SK-N-SH treated with all-trans-retinoic acid at 6 μM for 48 hours (cell line): ENCODE results near the gene APOL6.

ENCODE experiments used
- ATAC-seq: fragments of 200-7000 bp; cut with Tn5 transposase; 3 replicates; pipeline ENCODE4 v1.9.1; 2020; ENCODE audit warnings: mild to moderate bottlenecking, moderate library complexity
- ARNTL ChIP-seq: fragments of 450-650 bp; formaldehyde crosslinking; IDR thresholded peaks from 2 replicates; pipeline ENCODE4 v1.5.0; 2020; ENCODE audit warnings: low read depth, mild to moderate bottlenecking, moderate library complexity, borderline replicate concordance
- BACH2 ChIP-seq: fragments of 250-450 bp; sonication (Bioruptor Pico); IDR thresholded peaks from 2 replicates; pipeline ENCODE4 v1.9.0; 2021; ENCODE audit warnings: mild to moderate bottlenecking, borderline replicate concordance
- ESRRG ChIP-seq: fragments of 250-450 bp; sonication (Bioruptor Pico); IDR thresholded peaks from 2 replicates; pipeline ENCODE4 v1.6.1; 2021; ENCODE audit warnings: mild to moderate bottlenecking
- GLIS3 ChIP-seq: fragments of 250-450 bp; sonication (Bioruptor Pico); IDR thresholded peaks from 2 replicates; pipeline ENCODE4 v1.5.0; 2020; ENCODE audit warnings: mild to moderate bottlenecking, moderate library complexity
- PPARA ChIP-seq: fragments of 250-450 bp; sonication (Bioruptor Pico); IDR thresholded peaks from 2 replicates; pipeline ENCODE4 v1.5.0; 2020; ENCODE audit warnings: mild to moderate bottlenecking, borderline replicate concordance
- RARB ChIP-seq: fragments of 250-450 bp; sonication (Bioruptor Pico); IDR thresholded peaks from 2 replicates; pipeline ENCODE4 v1.8.0; 2021; ENCODE audit warnings: mild to moderate bottlenecking, moderate library complexity
- SNAI2 ChIP-seq: fragments of 250-450 bp; sonication (Bioruptor Pico); IDR thresholded peaks from 2 replicates; pipeline ENCODE4 v1.5.0; 2020; ENCODE audit warnings: mild to moderate bottlenecking, moderate library complexity
- TCF4 ChIP-seq: fragments of 250-450 bp; sonication (Bioruptor Pico); IDR thresholded peaks from 2 replicates; pipeline ENCODE4 v1.8.0; 2021; ENCODE audit warnings: mild to moderate bottlenecking, moderate library complexity, borderline replicate concordance
- TOX ChIP-seq: fragments of 250-450 bp; sonication (Bioruptor Pico); IDR thresholded peaks from 2 replicates; pipeline ENCODE4 v1.8.0; 2021; ENCODE audit warnings: mild to moderate bottlenecking, moderate library complexity, borderline replicate concordance
- ZC3H10 ChIP-seq: fragments of 250-450 bp; sonication (Bioruptor Pico); IDR thresholded peaks from 2 replicates; pipeline ENCODE4 v1.5.1; 2021; ENCODE audit warnings: mild to moderate bottlenecking, moderate library complexity
- ZFP3 ChIP-seq: fragments of 250-450 bp; sonication (Bioruptor Pico); IDR thresholded peaks from 2 replicates; pipeline ENCODE4 v1.5.0; 2020; ENCODE audit warnings: mild to moderate bottlenecking, moderate library complexity
- ZNF565 ChIP-seq: fragments of 450-650 bp; formaldehyde crosslinking; conservative IDR thresholded peaks from 2 replicates; pipeline ENCODE4 v1.5.0; 2020; ENCODE audit warnings: low read depth, mild to moderate bottlenecking, moderate library complexity
- ZNF70 ChIP-seq: fragments of 450-650 bp; formaldehyde crosslinking; IDR thresholded peaks from 2 replicates; pipeline ENCODE4 v1.5.0; 2020; ENCODE audit warnings: mild to moderate bottlenecking, moderate library complexity
- ZNF8 ChIP-seq: fragments of 450-650 bp; formaldehyde crosslinking; IDR thresholded peaks from 2 replicates; pipeline ENCODE4 v1.5.0; 2020; ENCODE audit warnings: mild to moderate bottlenecking, moderate library complexity
- TF ChIP-seq, protein P1 (sequence below): fragments of 250-450 bp; sonication (Bioruptor Pico); IDR thresholded peaks from 2 replicates; pipeline ENCODE4 v1.8.0; 2020; ENCODE audit warnings: mild to moderate bottlenecking, moderate library complexity, borderline replicate concordance
- TF ChIP-seq, protein P2 (sequence below): fragments of 250-450 bp; sonication (Bioruptor Pico); IDR thresholded peaks from 2 replicates; pipeline ENCODE4 v1.5.1; 2021; ENCODE audit warnings: mild to moderate bottlenecking, moderate library complexity
- TF ChIP-seq, protein P3 (sequence below): fragments of 250-450 bp; sonication (Bioruptor Pico); IDR thresholded peaks from 2 replicates; pipeline ENCODE4 v1.5.0; 2020; ENCODE audit warnings: mild to moderate bottlenecking, moderate library complexity
- TF ChIP-seq, protein P4 (sequence below): fragments of 250-450 bp; sonication (Bioruptor Pico); IDR thresholded peaks from 2 replicates; pipeline ENCODE4 v1.5.1; 2020; ENCODE audit warnings: low read depth, mild to moderate bottlenecking, moderate library complexity
- TF ChIP-seq, protein P5 (sequence below): fragments of 250-450 bp; sonication (Bioruptor Pico); IDR thresholded peaks from 2 replicates; pipeline ENCODE4 v1.8.0; 2021; ENCODE audit warnings: low read depth, mild to moderate bottlenecking, moderate library complexity, borderline replicate concordance

Gene APOL6

DNA sequence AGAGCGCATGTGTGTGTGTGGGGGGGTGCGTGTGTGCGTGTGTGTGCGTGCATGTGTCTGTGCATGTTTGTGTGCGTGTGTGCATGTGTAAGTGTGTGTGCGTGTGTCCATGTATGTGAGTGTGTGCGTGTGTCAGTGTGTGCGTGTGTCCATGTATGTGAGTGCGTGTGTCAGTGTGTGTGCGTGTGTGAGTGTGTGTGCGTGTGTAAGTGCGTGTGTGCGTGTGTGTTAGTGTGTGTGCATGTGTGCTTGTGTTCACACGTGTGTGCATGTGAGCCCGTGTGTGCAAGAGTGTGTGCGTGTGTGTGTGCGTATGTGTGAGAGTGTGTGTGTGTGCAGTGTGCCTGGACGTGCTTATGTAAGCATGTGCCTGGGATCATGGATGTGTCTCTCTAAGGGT is 14.7 kb upstream of the APOL6 start:
- ATAC-seq = no peak

DNA sequence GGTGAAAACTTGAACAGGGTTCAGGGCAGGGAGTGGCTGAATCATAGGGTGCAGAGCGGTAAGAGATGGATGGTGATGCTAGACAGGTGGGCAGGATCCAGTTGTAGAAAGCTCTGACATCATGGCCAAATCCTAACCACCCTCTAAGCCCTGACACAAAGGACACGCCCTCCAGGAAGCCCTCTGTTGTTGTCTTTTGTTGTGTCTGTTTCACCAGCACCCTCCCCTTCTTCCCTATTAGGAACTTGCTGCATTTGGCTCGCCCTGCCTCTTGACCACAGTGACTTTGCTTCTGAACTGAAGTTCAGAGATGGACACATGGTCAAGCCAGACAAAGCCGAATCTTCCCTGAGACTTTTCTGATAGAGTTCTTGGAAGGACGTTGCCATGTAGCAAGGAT is 14.2 kb upstream of the APOL6 start:
- TF ChIP-seq BACH2 (CRISPR knock-in tag) (no peak), RARB (no peak), SNAI2 (CRISPR knock-in tag) (no peak), ESRRG (CRISPR knock-in tag) (no peak), ZNF565 (no peak), ZC3H10 (CRISPR knock-in tag) (no peak), ZNF70 (CRISPR knock-in tag) (no peak)
- TF ChIP-seq, protein P1, sequence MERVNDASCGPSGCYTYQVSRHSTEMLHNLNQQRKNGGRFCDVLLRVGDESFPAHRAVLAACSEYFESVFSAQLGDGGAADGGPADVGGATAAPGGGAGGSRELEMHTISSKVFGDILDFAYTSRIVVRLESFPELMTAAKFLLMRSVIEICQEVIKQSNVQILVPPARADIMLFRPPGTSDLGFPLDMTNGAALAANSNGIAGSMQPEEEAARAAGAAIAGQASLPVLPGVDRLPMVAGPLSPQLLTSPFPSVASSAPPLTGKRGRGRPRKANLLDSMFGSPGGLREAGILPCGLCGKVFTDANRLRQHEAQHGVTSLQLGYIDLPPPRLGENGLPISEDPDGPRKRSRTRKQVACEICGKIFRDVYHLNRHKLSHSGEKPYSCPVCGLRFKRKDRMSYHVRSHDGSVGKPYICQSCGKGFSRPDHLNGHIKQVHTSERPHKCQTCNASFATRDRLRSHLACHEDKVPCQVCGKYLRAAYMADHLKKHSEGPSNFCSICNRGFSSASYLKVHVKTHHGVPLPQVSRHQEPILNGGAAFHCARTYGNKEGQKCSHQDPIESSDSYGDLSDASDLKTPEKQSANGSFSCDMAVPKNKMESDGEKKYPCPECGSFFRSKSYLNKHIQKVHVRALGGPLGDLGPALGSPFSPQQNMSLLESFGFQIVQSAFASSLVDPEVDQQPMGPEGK (CRISPR knock-in tag) = no peak
- TF ChIP-seq, protein P2, sequence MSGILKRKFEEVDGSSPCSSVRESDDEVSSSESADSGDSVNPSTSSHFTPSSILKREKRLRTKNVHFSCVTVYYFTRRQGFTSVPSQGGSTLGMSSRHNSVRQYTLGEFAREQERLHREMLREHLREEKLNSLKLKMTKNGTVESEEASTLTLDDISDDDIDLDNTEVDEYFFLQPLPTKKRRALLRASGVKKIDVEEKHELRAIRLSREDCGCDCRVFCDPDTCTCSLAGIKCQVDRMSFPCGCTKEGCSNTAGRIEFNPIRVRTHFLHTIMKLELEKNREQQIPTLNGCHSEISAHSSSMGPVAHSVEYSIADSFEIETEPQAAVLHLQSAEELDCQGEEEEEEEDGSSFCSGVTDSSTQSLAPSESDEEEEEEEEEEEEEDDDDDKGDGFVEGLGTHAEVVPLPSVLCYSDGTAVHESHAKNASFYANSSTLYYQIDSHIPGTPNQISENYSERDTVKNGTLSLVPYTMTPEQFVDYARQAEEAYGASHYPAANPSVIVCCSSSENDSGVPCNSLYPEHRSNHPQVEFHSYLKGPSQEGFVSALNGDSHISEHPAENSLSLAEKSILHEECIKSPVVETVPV (CRISPR knock-in tag) = no peak
- ATAC-seq = no peak

More for the DNA sequence above, 14.7 kb upstream of the APOL6 start:
- no peak for TF ChIP-seq RARB
- TF ChIP-seq TCF4 (CRISPR knock-in tag) = no peak
- TF ChIP-seq, protein P1 (CRISPR knock-in tag) = no peak
- no peak for TF ChIP-seq ARNTL (CRISPR knock-in tag)
- TF ChIP-seq BACH2 (CRISPR knock-in tag) = no peak
- TF ChIP-seq ZC3H10 (CRISPR knock-in tag) = no peak
- TF ChIP-seq, protein P3, sequence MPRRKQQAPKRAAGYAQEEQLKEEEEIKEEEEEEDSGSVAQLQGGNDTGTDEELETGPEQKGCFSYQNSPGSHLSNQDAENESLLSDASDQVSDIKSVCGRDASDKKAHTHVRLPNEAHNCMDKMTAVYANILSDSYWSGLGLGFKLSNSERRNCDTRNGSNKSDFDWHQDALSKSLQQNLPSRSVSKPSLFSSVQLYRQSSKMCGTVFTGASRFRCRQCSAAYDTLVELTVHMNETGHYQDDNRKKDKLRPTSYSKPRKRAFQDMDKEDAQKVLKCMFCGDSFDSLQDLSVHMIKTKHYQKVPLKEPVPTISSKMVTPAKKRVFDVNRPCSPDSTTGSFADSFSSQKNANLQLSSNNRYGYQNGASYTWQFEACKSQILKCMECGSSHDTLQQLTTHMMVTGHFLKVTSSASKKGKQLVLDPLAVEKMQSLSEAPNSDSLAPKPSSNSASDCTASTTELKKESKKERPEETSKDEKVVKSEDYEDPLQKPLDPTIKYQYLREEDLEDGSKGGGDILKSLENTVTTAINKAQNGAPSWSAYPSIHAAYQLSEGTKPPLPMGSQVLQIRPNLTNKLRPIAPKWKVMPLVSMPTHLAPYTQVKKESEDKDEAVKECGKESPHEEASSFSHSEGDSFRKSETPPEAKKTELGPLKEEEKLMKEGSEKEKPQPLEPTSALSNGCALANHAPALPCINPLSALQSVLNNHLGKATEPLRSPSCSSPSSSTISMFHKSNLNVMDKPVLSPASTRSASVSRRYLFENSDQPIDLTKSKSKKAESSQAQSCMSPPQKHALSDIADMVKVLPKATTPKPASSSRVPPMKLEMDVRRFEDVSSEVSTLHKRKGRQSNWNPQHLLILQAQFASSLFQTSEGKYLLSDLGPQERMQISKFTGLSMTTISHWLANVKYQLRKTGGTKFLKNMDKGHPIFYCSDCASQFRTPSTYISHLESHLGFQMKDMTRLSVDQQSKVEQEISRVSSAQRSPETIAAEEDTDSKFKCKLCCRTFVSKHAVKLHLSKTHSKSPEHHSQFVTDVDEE (CRISPR knock-in tag) = no peak
- no peak for TF ChIP-seq PPARA (CRISPR knock-in tag)
- TF ChIP-seq ZNF565 = no peak
- no peak for TF ChIP-seq ZFP3 (CRISPR knock-in tag)
- TF ChIP-seq TOX (CRISPR knock-in tag) = no peak
- TF ChIP-seq, protein P4, sequence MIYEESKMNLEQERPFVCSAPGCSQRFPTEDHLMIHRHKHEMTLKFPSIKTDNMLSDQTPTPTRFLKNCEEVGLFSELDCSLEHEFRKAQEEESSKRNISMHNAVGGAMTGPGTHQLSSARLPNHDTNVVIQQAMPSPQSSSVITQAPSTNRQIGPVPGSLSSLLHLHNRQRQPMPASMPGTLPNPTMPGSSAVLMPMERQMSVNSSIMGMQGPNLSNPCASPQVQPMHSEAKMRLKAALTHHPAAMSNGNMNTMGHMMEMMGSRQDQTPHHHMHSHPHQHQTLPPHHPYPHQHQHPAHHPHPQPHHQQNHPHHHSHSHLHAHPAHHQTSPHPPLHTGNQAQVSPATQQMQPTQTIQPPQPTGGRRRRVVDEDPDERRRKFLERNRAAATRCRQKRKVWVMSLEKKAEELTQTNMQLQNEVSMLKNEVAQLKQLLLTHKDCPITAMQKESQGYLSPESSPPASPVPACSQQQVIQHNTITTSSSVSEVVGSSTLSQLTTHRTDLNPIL (CRISPR knock-in tag) = no peak
- TF ChIP-seq, protein P5, sequence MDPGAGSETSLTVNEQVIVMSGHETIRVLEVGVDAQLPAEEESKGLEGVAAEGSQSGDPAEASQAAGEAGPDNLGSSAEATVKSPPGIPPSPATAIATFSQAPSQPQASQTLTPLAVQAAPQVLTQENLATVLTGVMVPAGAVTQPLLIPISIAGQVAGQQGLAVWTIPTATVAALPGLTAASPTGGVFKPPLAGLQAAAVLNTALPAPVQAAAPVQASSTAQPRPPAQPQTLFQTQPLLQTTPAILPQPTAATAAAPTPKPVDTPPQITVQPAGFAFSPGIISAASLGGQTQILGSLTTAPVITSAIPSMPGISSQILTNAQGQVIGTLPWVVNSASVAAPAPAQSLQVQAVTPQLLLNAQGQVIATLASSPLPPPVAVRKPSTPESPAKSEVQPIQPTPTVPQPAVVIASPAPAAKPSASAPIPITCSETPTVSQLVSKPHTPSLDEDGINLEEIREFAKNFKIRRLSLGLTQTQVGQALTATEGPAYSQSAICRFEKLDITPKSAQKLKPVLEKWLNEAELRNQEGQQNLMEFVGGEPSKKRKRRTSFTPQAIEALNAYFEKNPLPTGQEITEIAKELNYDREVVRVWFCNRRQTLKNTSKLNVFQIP (CRISPR knock-in tag) = no peak
- no peak for TF ChIP-seq ESRRG (CRISPR knock-in tag)
- TF ChIP-seq ZNF8 = no peak

DNA sequence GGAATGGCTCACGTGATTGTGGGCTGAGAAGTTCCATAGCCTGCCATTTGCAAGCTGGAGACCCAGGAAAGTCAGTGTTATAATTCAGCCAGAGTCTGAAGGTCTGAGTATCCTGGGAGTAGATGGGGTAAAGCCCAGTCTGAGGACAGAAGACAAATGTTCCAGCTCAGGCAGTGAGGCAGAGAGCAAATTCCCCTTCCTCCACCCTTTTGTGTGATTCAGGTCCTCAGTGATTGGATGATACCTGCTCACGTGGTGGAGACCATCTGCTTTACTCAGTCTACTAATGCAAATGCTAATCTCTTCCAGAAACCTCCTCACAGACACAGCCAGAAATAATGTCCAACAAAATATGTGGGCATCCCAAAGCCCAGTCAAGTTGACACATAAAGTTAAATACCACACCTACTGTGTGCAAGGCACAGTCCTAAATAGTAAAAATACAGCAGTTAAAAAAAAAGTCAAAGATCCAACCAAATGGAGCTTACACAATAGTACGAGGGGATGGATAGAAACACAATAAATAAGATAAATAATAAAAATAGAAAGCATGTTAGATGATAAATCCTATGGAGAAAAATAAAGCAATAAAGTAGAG is 13.2 kb upstream of the APOL6 start:
- TF ChIP-seq TOX (CRISPR knock-in tag) (no peak), GLIS3 (no peak), ZC3H10 (CRISPR knock-in tag) (no peak), RARB (no peak)
- TF ChIP-seq, protein P2 (CRISPR knock-in tag) = no peak
- ATAC-seq = no peak
